ENCODE results near the gene KCTD1.

Gene KCTD1

GRCh38 chr18:26548415-26549262 lies at the start of gene KCTD1:
Gene KCTD1, minus strand, starts transcription at chr18:26548553. Its CDS starts 17 bp downstream, at chr18:26548536.
- peak; percentile 58 for DNase-seq

- no peak for DNase-seq
These were observed 45.3 kb upstream of the KCTD1 start for GRCh38 chr18:26593365-26594320.

GRCh38 chr18:26584745-26585144 lies 36.4 kb upstream of the KCTD1 start:
- no peak for DNase-seq

GRCh38 chr18:26579941-26580618 lies 31.7 kb upstream of the KCTD1 start:
- no peak for DNase-seq

- DNase-seq: no peak
These were observed 27.5 kb upstream of the KCTD1 start for GRCh38 chr18:26575865-26576217.

GRCh38 chr18:26574958-26575864 lies 26.9 kb upstream of the KCTD1 start:
- peak; percentile 52 for DNase-seq

- no peak for DNase-seq
These were observed 20.7 kb upstream of the KCTD1 start for GRCh38 chr18:26568926-26569665.

- no peak for DNase-seq
These were observed 20.2 kb upstream of the KCTD1 start for GRCh38 chr18:26568513-26568912.

- no peak for DNase-seq
These were observed 18.7 kb upstream of the KCTD1 start for GRCh38 chr18:26566874-26567555.

- no peak for DNase-seq
These were observed 17.2 kb upstream of the KCTD1 start for GRCh38 chr18:26565514-26565913.

- DNase-seq: no peak
These were observed 14.7 kb upstream of the KCTD1 start for GRCh38 chr18:26563024-26563423.

- no peak for DNase-seq
These were observed 14.2 kb upstream of the KCTD1 start for GRCh38 chr18:26562568-26562967.

GRCh38 chr18:26561769-26562168 lies 13.4 kb upstream of the KCTD1 start:
- DNase-seq: no peak

- DNase-seq: no peak
These were observed 8.2 kb upstream of the KCTD1 start for GRCh38 chr18:26556573-26556972.

GRCh38 chr18:26555804-26556553 lies 7.6 kb upstream of the KCTD1 start:
- no peak for DNase-seq

- no peak for DNase-seq
These were observed 5.6 kb upstream of the KCTD1 start for GRCh38 chr18:26553943-26554342.

- no peak for DNase-seq
These were observed 3.3 kb upstream of the KCTD1 start for GRCh38 chr18:26551695-26552081.

GRCh38 chr18:26550998-26551694 lies 2.8 kb upstream of the KCTD1 start:
- no peak for DNase-seq

Data from NCI-H1417 treated with DMSO at 0.1 percent for 48 hours (cell line).